Progenitor cell of endocrine pancreas (in vitro differentiated cells): Measurements from ENCODE around the gene RAB37. TPM values are rescaled to one million over a fixed set of nuclear protein-coding genes. Genes with fewer than 3 reads are reported as not detected.

Experiments
- DNase-seq: peaks from one replicate; pipeline ENCODE4 v3.0.0; 2021; ENCODE audit warnings: low spot score; ENCODE audit not compliant: unreplicated experiment
- H3K27ac Mint-ChIP-seq: 2 replicates; pipeline ENCODE4 v1.8.0; 2021; ENCODE audit warnings: mild to moderate bottlenecking, moderate library complexity, mixed read lengths
- H3K27me3 Mint-ChIP-seq: 2 replicates; pipeline ENCODE4 v1.8.0; 2021; ENCODE audit warnings: mixed read lengths
- H3K36me3 Mint-ChIP-seq: 2 replicates; pipeline ENCODE4 v1.8.0; 2022; ENCODE audit warnings: mixed read lengths; ENCODE audit not compliant: insufficient read depth
- H3K4me1 Mint-ChIP-seq: 2 replicates; pipeline ENCODE4 v1.8.0; 2021; ENCODE audit warnings: low read depth, mixed read lengths
- H3K4me3 Mint-ChIP-seq: 2 replicates; pipeline ENCODE4 v1.8.0; 2021; ENCODE audit warnings: low read depth, mild to moderate bottlenecking, moderate library complexity, mixed read lengths
- H3K9me3 Mint-ChIP-seq: 2 replicates; pipeline ENCODE4 v1.8.0; 2021; ENCODE audit warnings: low read depth, mixed read lengths
- CTCF ChIP-seq: fragments of 200-600 bp; sonication (generic); IDR thresholded peaks from one replicate; pipeline ENCODE4 v1.5.0; 2021; ENCODE audit warnings: antibody characterized with exemption, mild to moderate bottlenecking; ENCODE audit not compliant: unreplicated experiment
- total RNA-seq: library from RNA; stranded (reverse); gene quantifications from 2 replicates; pipeline ENCODE4 v1.2.1, GENCODE V29; 2021

The RAB37 gene
- total RNA-seq, 1 donor from 2014 or later: 3.2 TPM

- H3K27me3 Mint-ChIP-seq: no peaks in the 10 kb centered on the region
- H3K9me3 Mint-ChIP-seq: no peaks in the 10 kb centered on the region
- no peak overlapping the region for H3K27ac Mint-ChIP-seq
- H3K36me3 Mint-ChIP-seq: peaks cover 2% of the 10 kb centered on the region
- TF ChIP-seq CTCF: no peak
- no peak overlapping the region for H3K4me3 Mint-ChIP-seq
- DNase-seq: no peak
- H3K4me1 Mint-ChIP-seq: no peaks in the 10 kb centered on the region
Measured at GRCh38 chr17:74785981-74786360, 48.9 kb downstream of the RAB37 start.

GRCh38 chr17:74786431-74787055, 49.5 kb downstream of the RAB37 start:
- no peak for TF ChIP-seq CTCF
- Mint-ChIP-seq H3K4me3 (no peak overlapping the region), H3K9me3 (no peaks in the 10 kb centered on the region), H3K36me3 (peaks cover 4% of the 10 kb centered on the region), H3K27me3 (no peaks in the 10 kb centered on the region), H3K4me1 (no peaks in the 10 kb centered on the region), H3K27ac (no peak overlapping the region)
- DNase-seq: no peak

GRCh38 chr17:74790161-74791058, 53.4 kb downstream of the RAB37 start:
- Mint-ChIP-seq H3K9me3 (no peaks in the 10 kb centered on the region), H3K4me3 (no peak overlapping the region), H3K27ac (no peak overlapping the region), H3K36me3 (peaks cover 11% of the 10 kb centered on the region), H3K27me3 (no peaks in the 10 kb centered on the region), H3K4me1 (no peaks in the 10 kb centered on the region)
- DNase-seq: no peak
- TF ChIP-seq CTCF: no peak

GRCh38 chr17:74792586-74793105, 55.6 kb downstream of the RAB37 start:
- peaks cover 12% of the 10 kb centered on the region for H3K36me3 Mint-ChIP-seq
- no peaks in the 10 kb centered on the region for H3K27me3 Mint-ChIP-seq
- H3K27ac Mint-ChIP-seq: no peak overlapping the region
- DNase-seq: no peak
- no peak overlapping the region for H3K4me3 Mint-ChIP-seq
- no peak for TF ChIP-seq CTCF
- no peaks in the 10 kb centered on the region for H3K9me3 Mint-ChIP-seq
- no peaks in the 10 kb centered on the region for H3K4me1 Mint-ChIP-seq

- Mint-ChIP-seq H3K4me1 (no peaks in the 10 kb centered on the region), H3K27me3 (no peaks in the 10 kb centered on the region), H3K4me3 (no peak overlapping the region), H3K27ac (no peak overlapping the region), H3K9me3 (no peaks in the 10 kb centered on the region), H3K36me3 (peaks cover 14% of the 10 kb centered on the region)
- no peak for TF ChIP-seq CTCF
- DNase-seq: no peak
Measured at GRCh38 chr17:74795327-74796020, 58.4 kb downstream of the RAB37 start.
